Measurements from ENCODE around the gene VAMP5. TPM values are rescaled to one million over a fixed set of nuclear protein-coding genes. Genes with fewer than 3 reads are reported as not detected.

Gene VAMP5
- total and polyA plus RNA-seq, 9 of the 15 experiments (the other 6 are each of a cell fraction or from before 2014, with no cell fraction given), result 0.54 to 1.9 (median 1.5) TPM; not detected in 2

DNA sequence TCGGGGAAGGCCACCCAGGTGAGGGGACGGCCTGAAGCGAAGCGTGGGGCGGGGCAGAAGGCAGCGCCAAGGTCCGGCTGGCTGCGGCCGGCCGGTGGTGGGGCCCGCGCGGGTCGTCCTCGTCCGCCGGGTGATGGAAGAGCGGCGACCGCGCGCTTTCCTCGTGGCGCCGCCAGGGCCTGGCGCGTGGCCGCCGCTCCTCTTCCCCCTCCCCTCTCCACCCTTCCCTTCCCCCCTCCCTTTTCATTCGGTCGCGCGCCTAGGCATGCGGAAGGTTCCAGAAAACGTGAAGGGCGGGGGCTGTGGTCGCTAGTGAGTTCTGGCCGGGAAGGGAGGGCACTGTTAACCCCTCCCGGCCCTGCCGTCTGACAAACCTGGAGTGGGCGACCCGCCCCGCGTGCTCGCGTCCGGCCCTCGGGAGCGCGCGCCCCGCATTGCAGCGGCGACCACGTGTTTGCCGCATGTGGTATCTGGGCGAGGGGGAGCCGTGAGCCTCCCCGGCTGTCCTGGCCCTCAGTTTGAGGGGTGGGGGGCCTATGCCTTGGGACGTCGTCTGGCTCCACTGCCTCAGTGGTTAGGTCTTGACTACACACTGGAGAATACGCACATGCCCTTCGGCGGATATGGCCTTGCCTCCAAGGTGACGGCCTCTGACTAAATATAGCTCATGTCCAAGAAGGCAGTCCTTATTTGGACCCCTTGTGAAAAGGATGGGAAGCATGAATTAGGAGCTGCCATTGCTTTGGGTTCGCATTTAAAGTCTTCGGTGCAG is 44.7 kb upstream of the VAMP5 start (continued):
- TF ChIP-seq, protein P1, sequence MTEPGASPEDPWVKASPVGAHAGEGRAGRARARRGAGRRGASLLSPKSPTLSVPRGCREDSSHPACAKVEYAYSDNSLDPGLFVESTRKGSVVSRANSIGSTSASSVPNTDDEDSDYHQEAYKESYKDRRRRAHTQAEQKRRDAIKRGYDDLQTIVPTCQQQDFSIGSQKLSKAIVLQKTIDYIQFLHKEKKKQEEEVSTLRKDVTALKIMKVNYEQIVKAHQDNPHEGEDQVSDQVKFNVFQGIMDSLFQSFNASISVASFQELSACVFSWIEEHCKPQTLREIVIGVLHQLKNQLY (CRISPR knock-in tag; conservative IDR thresholded peaks at IDR 0.05), result peak; percentile 67 to 76; a peak in 1 of 4 replicates
- TF ChIP-seq, protein P2, sequence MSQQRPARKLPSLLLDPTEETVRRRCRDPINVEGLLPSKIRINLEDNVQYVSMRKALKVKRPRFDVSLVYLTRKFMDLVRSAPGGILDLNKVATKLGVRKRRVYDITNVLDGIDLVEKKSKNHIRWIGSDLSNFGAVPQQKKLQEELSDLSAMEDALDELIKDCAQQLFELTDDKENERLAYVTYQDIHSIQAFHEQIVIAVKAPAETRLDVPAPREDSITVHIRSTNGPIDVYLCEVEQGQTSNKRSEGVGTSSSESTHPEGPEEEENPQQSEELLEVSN (IDR thresholded peaks at IDR 0.05; ENCODE audit: borderline replicate concordance in 1 of 2, extremely low read depth in 1 of 2, insufficient read depth in 1 of 2, insufficient read length in 1 of 2, low read depth in 1 of 2, low read length in 1 of 2, poor library complexity in 1 of 2, severe bottlenecking in 1 of 2), result peak; percentile 59 to 73
- TF ChIP-seq, protein P3, sequence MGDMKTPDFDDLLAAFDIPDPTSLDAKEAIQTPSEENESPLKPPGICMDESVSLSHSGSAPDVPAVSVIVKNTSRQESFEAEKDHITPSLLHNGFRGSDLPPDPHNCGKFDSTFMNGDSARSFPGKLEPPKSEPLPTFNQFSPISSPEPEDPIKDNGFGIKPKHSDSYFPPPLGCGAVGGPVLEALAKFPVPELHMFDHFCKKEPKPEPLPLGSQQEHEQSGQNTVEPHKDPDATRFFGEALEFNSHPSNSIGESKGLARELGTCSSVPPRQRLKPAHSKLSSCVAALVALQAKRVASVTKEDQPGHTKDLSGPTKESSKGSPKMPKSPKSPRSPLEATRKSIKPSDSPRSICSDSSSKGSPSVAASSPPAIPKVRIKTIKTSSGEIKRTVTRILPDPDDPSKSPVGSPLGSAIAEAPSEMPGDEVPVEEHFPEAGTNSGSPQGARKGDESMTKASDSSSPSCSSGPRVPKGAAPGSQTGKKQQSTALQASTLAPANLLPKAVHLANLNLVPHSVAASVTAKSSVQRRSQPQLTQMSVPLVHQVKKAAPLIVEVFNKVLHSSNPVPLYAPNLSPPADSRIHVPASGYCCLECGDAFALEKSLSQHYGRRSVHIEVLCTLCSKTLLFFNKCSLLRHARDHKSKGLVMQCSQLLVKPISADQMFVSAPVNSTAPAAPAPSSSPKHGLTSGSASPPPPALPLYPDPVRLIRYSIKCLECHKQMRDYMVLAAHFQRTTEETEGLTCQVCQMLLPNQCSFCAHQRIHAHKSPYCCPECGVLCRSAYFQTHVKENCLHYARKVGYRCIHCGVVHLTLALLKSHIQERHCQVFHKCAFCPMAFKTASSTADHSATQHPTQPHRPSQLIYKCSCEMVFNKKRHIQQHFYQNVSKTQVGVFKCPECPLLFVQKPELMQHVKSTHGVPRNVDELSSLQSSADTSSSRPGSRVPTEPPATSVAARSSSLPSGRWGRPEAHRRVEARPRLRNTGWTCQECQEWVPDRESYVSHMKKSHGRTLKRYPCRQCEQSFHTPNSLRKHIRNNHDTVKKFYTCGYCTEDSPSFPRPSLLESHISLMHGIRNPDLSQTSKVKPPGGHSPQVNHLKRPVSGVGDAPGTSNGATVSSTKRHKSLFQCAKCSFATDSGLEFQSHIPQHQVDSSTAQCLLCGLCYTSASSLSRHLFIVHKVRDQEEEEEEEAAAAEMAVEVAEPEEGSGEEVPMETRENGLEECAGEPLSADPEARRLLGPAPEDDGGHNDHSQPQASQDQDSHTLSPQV (IDR thresholded peaks at IDR 0.05), result peak; percentile 69
- TF ChIP-seq YBX1 (IDR thresholded peaks at IDR 0.05) (no peak), ZKSCAN1 (IDR thresholded peaks at IDR 0.05; ENCODE audit: low read depth, low read length) (0 out of 2 replicates have a peak, but pooled peaks have one; percentile 15), ZNF41 (CRISPR knock-in tag; conservative IDR thresholded peaks at IDR 0.05) (0 out of 2 replicates have a peak, but pooled peaks have one; percentile 5), KLF6 (CRISPR knock-in tag; IDR thresholded peaks at IDR 0.05; ENCODE audit: borderline replicate concordance) (no peak), PCBP1 (IDR thresholded peaks at IDR 0.05; ENCODE audit: low read depth, low read length, poor library complexity, severe bottlenecking) (peak; percentile 99), RBM15 (IDR thresholded peaks at IDR 0.05; ENCODE audit: insufficient read depth, low read length) (peak; percentile 93; the same call in 1 of the 2 replicates), ATF1 (CRISPR knock-in tag; IDR thresholded peaks at IDR 0.05) (no peak), ATF1 (tag; IDR thresholded peaks at IDR 0.05) (0 out of 2 replicates have a peak, but pooled peaks have one; percentile 16), KAT7 (CRISPR knock-in tag; IDR thresholded peaks at IDR 0.05; ENCODE audit: borderline replicate concordance) (peak; percentile 81), NCOA1 (IDR thresholded peaks at IDR 0.05; ENCODE audit: low read depth) (no peak)
- TF ChIP-seq, protein P4, sequence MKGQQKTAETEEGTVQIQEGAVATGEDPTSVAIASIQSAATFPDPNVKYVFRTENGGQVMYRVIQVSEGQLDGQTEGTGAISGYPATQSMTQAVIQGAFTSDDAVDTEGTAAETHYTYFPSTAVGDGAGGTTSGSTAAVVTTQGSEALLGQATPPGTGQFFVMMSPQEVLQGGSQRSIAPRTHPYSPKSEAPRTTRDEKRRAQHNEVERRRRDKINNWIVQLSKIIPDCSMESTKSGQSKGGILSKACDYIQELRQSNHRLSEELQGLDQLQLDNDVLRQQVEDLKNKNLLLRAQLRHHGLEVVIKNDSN (CRISPR knock-in tag; IDR thresholded peaks at IDR 0.05), result peak; percentile 73
- TF ChIP-seq, protein P5, sequence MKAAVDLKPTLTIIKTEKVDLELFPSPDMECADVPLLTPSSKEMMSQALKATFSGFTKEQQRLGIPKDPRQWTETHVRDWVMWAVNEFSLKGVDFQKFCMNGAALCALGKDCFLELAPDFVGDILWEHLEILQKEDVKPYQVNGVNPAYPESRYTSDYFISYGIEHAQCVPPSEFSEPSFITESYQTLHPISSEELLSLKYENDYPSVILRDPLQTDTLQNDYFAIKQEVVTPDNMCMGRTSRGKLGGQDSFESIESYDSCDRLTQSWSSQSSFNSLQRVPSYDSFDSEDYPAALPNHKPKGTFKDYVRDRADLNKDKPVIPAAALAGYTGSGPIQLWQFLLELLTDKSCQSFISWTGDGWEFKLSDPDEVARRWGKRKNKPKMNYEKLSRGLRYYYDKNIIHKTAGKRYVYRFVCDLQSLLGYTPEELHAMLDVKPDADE (conservative IDR thresholded peaks at IDR 0.05; ENCODE audit: control insufficient read depth, low read depth, low read length), result peak; percentile 46; the same call in 1 of the 2 replicates
- TF ChIP-seq, protein P6, sequence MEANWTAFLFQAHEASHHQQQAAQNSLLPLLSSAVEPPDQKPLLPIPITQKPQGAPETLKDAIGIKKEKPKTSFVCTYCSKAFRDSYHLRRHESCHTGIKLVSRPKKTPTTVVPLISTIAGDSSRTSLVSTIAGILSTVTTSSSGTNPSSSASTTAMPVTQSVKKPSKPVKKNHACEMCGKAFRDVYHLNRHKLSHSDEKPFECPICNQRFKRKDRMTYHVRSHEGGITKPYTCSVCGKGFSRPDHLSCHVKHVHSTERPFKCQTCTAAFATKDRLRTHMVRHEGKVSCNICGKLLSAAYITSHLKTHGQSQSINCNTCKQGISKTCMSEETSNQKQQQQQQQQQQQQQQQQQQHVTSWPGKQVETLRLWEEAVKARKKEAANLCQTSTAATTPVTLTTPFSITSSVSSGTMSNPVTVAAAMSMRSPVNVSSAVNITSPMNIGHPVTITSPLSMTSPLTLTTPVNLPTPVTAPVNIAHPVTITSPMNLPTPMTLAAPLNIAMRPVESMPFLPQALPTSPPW (CRISPR knock-in tag; IDR thresholded peaks at IDR 0.05), result peak; percentile 93

All from K562 (cell line).